Activated CD4-positive, alpha-beta T cell treated with anti-CD3 and anti-CD28 coated beads for 1 hour (primary cell): Measurements from ENCODE around the gene RHOF.
"Not testable (repeated sequence)": the region's sequence is repeated elsewhere in the genome, so short reads cannot be mapped to it uniquely, and the experiment has no call there.

Source experiments
- DNase-seq: peaks from one replicate; pipeline ENCODE4 v3.0.0-alpha.2; 2020

The RHOF gene

DNA sequence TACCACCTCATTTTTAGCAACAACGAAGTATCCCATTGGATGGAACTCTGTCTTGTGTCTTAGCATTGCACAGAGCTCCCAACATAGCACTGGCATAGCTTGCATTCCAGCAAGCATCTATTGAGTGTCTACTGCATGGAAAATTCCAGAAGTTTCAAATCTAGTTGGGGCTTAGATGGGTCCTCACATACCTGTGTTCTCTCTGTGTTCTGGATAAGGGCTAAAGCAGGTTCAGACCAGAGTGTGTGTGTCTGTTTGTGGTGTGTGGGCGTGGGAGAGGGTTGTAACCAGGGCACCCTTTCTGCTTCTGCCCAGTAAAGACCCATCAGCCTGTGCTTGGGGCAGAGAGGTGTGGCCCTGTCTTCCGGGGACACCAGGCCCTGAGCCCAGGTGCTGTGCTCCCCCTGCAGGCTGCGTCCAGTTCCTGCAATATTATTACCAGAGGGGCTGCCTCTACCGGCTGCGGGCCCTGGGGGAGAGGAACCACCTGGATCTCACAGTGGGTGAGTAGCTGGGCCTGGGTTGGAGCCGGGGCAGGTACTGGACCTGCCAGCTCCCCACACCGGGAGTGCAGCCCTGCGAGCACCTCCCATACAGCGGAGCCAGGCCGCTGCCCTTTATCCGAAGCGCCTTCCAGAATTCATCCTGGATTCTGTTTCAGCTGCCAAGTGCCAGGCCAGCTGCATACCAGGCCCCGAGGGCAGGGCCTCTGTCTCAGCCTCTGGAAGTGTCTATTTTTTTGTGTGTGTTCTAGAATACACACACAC is 20.3 kb downstream of the RHOF start:
- peak; percentile 68 for DNase-seq

DNA sequence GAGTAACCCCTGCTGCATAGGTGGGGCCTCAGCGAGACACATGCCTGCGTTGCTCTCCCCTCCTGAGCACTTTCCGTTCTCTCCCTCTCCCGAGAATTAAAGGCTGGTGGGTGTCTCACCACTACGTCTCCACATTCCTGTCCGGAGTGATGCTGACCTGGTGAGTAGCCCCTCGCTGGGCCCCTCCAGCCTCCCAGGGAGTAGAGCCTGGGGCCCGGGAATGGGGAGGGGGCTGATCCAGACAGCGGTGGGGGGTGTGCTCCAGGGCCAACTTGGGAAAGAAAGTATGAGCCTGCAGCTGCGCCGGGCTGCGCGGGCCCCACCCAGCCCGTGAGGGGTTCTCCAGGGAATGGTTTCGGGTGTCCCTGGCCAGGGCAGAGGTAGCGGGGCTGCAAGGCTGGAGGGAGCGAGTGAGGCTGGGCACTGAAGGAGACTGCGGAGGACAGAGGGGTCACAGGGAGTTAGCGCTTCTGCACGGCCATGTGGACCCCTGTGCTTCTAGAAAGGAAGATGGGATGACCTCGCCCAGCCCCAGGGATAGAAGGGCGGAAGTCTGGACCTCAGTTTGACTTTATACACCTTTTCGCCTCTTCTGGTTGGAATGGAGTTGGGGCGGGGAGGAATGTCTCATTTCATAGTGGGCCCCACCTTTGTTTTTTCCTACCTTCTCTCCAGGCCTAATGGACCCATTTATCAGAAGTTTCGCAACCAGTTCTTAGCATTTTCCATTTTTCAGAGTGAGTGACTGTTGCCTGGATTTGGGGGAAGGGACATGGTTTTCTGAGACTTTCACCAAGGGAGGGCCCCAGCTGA is 22.5 kb downstream of the RHOF start:
- no peak for DNase-seq

DNA sequence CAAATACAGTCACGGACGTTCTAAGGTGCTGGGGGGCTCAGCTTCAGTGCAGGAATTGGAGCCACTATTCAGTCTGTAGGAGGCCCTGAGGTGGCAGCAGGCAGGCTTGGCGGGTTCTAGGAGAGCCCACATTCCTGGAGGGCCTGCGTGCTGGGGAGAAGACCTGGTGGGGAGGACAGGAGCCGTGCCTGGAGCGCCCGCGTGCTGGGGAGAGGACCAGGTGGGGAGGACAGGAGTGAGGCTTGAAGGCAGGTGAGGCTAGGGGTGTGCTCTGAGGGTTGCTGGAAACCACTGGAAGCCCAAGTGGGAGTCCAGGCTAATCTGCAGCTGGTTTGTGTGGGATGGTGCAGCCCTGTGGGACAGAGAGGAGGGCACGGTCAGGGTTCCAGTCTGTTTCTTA is 23.1 kb downstream of the RHOF start:
- DNase-seq: no peak

DNA sequence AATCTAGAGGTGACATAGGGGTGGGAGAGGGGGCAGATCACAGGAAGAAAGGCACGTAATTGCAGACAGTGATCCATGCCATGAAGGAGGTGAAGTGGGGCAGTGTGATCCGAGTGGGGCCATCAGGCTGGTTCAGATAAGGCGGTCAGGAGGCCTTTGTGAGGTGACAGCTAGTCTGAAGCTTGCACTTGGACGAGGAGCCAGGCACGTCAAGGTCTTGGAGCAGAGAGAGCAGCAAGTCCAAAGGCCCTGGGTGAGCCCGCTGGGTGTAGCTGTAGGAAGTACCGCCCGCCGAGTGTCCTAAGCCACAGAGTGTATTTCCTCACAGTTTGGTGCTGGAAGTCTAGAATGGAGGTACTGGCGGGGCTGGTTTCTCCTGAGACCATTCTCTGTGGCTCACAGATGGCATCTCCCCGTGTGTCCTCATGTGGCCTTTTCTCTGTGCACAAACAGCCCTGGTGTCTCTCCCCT is 23.6 kb downstream of the RHOF start:
- DNase-seq: no peak

DNA sequence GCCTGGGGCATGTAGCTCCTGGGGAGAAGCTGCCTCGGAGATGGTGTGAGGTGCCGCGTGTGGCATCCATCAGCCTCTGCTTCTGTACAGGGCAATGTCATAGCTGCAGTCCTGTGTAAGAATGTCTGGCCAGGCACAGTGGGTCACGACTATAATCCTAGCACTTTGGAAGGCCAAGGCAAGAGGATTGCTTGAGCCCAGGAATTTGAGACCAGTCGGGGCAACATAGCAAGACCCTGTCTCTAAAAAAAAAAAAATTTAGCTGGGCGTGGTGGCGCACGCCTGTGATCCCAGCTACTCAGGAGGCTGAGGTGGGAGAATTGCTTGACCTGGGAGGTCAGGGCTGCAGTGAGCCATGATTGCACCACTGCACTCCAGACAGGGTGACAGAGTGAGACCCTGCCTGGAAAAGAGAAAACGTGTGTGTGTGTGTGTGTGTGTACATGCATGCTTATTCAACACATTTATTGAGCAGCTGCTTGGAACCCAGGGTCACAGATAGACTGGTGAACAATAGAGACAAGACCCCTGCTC is 24.1 kb downstream of the RHOF start:
- DNase-seq: no peak

DNA sequence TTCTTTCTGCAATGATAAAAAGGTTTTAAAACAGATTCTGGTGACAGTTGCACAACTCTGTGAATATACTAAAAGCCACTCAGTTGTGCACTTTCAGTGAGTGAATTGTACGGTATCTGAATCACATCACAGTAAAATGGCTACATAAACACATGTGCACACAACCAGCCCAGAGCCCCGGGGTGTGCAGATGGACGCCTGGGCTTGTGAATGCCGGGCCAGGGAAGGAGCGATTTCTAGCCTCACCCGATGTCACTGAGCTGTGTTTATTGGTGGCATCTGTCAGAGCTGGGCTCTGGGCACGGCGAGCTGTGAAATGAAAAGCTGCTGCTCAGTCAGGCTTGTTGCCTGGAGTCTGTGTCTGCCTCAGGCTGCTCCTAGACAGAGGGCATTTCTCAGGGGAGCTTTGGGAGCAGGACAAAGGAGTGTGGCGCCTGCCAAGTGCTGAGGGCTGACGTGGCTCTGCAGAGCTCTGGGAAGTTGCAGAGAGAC is 25.9 kb downstream of the RHOF start:
- no peak for DNase-seq

DNA sequence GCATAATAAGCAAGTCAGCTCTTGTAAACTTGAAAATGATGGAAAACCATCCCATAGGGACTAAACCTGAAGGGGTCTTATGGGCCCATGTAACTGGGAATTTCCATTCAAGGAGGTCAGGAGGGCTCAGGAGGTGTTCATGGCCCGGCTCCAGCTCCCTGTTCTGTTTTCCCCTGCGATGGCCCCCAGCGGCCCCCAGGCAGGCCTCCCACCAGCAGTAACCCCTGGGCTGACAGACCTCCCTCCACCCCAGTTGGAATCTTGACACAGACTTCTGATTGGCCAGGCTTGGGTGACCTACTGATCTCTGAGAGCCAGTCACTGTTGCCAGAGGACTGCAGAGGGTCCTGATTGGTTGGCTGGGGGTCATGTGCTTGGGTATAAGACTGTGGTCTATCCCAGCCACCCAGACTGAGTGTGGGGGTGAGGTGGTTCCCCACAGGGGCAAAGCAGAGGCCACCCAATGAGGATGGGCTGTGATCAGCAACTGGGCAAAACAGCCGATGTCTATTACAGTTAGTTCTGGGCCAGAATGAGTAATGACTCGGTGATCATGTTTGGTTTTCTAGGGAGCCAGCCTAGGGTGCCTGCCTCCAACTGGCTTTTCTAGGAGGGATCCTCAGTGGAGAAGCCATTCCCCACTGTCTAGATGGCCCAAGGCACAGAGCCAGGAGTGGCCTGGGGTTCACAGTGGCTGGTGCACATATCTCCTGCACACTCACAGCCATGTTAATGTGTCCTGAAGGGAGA is 27.0 kb downstream of the RHOF start:
- no peak for DNase-seq

DNA sequence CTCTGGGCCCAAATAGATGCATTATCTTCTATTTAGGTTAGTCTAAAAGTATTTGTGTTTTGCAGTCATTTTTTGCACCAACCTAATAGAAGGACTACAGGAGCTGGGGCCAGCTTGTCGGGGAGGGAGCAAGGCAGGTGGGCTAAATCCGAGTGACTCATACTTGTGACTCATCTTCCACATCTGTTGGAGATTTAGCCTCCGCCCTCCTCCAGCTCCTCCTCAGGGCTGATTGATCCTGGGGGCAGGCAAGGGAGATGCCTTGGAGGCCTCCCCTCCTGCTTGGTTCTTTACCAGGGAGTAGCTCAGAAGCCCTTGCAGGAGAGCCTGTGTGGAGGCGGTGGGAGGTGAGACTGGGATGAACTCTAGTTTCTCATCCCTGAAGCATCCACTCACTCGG is 27.9 kb downstream of the RHOF start:
- DNase-seq: no peak

DNA sequence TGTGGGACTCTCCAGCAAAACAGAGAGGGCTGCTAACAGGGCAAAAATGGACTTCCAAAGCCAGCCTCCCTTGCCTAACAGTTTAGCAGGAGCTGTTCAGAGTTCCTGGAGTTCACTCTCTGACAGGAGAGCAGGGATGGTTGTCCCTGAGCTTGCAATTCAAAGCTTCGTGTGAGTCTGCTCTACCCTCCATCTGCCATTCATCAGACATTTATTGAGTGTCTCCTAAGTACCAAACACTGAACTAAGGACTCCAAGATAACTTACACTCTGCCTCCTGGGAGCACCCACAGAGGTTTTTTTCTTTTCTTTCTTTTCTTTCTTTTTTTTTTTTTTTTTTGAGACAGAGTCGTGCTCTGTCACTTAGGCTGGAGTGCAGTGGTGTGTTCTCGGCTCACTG is 28.7 kb downstream of the RHOF start:
- DNase-seq: no peak

DNA sequence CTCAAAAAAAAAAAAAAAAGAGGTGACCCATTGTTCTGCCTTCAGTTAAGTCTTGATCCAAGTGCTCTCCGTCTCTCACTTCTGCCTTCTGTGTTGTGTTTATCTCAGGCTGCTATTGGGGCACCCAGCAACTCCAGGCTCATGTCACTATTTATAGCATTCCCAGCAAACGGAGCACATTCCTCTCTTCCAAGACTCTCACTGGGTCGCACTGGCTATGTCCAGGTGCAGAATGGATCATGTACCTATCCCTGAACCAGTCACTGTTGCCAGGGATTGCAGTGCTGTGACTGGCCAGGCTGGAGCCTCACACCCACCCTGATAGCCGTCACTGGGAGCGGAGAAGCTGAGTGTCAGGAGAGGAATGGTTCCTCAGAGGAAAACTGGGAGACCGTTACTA is 31.2 kb downstream of the RHOF start:
- DNase-seq: no peak

DNA sequence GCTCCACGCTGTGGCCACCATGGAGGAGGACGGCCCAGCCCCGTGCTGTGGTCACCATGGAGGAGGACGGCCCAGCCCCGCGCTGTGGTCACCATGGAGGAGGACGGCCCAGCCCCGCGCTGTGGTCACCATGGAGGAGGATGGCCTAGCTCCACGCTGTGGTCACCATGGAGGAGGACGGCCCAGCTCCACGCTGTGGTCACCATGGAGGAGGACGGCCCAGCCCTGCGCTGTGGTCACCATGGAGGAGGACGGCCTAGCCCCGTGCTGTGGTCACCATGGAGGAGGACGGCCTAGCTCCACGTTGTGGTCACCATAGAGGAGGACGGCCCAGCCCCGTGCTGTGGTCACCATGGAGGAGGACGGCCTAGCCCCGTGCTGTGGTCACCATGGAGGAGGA is 35.0 kb downstream of the RHOF start:
- DNase-seq: not testable (repeated sequence)

DNA sequence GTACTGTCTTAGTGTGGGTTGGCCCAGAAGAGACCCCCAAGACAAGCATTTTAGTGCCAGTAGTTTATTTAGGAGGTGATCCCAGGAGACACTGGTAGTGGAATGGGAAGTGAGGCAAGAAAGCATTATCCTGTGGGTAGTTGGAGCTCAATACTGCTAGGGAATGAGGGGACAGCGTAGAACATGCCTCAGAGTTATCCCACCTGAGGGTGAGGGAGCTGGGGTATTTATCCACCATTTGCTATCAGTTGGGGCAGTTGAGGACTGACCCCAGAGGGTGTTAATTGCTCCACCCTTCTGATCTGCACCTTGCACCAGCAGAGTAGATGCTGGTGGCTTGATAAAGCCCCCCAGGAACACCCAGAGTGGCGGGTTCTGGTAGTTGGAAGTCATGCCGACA is 37.9 kb downstream of the RHOF start:
- no peak for DNase-seq

DNA sequence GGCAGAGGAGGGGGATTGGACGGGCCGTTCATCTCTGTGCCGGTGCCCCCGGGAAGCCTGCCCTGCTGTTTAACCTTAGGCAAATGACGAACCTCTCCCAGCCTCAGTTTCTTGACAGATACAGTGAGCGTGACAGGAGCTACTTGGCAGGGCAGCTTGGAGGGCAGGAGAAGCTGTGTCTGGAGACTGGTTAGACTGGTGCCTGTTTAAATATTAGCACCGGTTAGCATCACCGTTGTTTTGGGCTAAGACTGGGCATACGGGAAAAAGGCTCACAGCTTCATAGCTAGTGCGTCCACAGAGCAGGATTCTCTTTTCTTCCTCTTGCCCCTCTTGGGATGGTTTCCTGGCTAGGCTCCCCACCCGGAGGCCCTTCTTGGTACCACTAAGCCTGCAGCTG is 38.7 kb downstream of the RHOF start:
- DNase-seq: no peak

DNA sequence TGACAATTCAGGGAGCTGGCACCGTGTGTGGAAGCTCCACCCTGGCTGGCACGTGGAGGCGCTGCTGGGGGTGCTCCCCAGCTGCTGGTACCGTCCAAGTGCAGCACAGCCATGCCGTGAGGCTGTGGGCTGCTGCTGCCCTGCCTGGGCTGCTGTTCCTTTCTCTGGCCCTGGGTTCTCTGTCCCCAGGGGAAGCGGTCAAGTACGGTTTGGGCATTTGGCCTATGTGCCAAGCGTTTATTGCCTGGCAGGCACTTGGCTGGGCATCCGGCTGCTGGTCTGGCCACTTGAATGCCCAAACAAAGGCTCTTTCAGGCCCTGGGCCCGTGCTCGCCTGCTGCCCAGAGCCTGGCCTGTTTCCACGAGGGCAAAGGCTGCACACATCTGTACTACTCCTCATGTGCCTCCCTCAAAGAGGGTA is 39.6 kb downstream of the RHOF start:
- DNase-seq: no peak

DNA sequence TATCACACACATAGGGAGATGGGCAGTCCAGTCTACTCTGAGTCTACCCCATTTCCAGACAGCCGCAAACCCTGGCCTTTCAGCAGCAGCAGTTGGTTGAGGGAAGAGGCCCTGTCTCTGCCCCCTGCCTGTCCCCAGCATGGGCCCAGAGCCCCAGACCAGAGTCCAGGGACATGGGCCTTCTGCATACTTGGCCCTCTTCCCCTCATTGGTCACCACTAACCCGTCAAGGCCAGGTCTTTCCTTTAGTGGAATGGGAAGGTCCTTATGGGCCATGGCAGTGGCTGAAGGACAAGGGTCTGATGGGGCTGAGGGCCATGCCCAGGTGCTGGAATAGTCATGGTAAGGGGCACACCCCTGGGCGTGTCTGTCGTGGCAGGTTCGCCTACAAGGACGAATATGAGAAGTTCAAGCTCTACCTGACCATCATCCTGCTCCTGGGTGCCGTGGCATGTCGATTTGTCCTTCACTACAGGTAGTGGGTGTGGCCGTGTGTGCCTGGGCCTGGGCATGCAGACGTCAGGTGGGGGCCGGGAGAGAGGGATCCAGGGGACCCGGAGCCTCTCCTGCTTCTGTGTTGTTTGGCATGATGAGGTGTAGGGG is 41.6 kb downstream of the RHOF start:
- no peak for DNase-seq

DNA sequence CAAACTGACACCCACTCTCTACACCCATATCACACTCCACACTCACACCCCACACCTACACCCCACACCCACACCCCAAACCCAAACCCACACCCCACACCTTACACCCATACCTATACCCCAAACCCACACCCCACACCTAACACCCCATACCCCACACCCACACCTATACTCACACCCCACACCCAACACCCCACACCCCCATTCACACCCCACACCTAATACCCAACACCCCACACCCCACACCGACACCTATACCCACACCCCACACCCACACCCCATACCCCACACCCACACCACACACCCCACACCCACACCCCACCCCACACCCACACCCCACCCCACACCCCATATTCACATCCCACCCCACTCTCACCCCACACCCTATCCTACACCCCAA is 42.5 kb downstream of the RHOF start:
- DNase-seq: no peak

DNA sequence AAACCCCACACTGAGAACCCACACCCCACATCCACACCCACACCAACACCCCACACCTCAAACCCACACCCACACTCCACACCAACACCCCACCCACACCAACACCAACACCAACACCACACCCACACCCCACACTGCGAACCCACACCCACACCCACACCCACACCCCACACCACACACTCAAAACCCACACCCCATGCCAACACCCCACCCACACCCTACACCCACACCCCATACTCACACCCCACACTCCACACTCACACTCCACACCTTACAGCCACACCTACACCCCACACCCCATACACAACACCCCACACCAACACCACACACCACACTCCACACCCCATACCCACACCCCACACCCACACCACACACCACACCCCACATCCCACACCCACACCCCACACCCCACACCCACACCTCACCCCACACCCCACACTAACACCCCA is 43.0 kb downstream of the RHOF start:
- no peak for DNase-seq

DNA sequence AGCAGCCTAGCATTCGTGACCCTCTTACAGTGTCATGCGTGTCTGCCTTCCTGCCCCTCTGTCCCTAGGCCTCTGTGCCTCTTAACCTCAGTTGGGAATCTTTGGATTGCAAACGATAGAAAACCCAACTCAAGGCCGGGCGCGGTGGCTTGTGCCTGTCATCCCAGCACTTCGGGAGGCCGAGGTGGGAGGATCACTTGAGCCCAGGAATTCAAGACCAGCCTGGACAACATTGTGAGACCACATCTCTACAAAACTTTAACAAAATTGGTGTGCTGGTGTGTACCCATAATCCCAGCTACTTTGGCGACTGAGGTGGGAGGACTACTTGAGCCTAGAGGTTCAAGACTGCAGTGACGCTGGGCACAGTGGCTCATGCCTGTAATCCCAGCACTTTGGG is 44.2 kb downstream of the RHOF start:
- no peak for DNase-seq

DNA sequence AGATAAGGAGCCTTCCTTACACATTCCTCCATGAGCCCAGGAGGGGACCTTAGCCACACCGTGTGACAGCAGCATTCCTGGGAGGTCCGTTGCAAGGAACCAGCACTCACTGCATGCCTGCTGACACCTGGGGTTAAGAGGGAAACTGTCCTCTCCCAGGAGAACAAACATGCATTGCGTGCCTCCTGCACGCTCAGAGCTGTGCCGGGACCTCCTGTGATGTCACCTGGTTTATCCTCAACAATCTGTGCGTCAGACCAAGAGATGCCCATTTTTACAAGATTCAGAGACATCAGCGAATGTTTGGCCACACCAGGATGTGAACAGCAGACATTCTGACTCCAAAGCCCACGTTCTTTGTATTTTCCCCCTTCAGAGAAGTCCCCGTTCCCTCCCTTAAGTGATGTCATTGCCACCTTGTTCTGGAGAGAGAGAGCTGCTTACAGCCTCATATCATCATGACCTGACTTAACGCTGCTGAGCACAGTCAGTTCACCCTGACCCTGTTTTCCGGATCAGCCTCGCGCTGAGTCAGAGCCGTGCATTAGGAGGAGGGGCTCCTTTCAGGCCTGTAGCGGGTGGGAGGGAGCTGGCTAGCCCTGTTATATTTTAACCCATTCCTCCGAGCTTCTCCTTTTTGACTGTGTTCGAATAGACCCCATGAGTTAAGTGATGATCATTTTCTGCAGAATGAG is 44.8 kb downstream of the RHOF start:
- DNase-seq: no peak

DNA sequence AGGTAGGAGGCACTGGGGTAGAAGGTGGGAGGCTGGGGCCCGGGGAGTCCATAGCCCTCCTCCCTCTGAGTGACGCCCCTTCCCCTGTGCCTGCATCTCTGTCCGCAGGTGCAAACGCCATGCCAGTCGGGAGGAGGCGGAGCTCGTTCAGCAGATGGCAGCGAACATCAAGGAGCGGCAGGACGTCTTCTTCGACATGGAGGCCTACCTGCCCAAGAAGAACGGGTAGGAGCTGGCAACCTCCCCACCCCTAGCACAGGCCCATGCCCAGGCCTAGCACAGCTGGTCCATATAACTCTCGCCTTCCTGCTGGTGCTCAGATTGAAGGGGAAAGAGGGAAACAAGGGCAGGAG is 45.3 kb downstream of the RHOF start:
- DNase-seq: no peak

DNA sequence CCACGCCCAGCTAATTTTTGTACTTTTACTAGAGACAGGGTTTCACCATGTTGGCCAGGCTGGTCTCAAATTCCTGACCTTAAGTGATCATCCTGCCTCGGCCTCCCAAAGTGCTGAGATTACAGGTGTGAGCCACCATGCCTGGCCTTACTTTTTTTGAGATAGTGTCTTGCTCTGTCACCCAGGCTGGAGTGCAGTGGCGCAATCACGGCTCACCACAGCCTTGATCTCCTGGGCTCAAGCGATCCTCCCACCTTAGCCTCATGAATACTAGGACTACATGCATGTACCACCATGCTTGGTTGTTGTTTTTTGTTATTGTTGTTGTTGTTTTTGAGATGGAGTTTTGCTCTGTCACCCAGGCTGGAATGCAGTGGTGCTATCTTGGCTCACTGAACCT is 47.9 kb downstream of the RHOF start:
- not testable (repeated sequence) for DNase-seq

DNA sequence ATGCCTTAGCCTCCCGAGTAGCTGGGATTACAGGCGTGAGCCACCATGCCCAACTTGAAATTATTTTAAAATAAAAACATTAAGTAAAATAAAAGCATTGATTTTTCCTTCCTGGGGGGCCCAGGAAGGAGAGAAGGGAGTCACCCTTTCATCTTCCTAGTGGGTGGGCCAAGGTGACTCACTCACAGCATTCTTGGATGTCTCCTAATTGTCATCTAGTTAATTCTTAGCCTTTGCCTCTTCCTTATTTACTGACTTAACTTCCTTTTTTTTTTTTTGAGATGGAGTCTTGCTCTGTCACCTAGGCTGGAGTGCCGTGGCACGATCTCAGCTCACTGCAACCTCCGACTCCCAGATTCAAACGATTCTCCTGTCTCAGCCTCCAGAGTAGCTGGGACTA is 51.7 kb downstream of the RHOF start:
- no peak for DNase-seq
